DOHH2 (cell line): ENCODE results near the gene AXIN2.

ENCODE experiments used
- H3F3A ChIP-seq: fragments of 200-600 bp; sonication (generic), shearing (Covaris generic); 2 replicates; pipeline ENCODE4 v1.6.0; 2016; ENCODE audit warnings: antibody characterized with exemption, mild to moderate bottlenecking; ENCODE audit not compliant: control insufficient read depth, insufficient read depth
- H3K27ac ChIP-seq: fragments of 200-600 bp; sonication (generic); 2 replicates; pipeline ENCODE4 v1.5.1; 2014; ENCODE audit warnings: low read depth, mild to moderate bottlenecking, low read length, moderate library complexity
- H3K27me3 ChIP-seq: fragments of 200-600 bp; sonication (generic); 2 replicates; pipeline ENCODE4 v1.6.1; 2014; ENCODE audit warnings: mild to moderate bottlenecking, low read length, mixed read lengths; ENCODE audit not compliant: control insufficient read depth
- H3K36me3 ChIP-seq: fragments of 200-600 bp; sonication (generic); 2 replicates; pipeline ENCODE4 v1.6.1; 2014; ENCODE audit warnings: mild to moderate bottlenecking, low read length, moderate library complexity, mixed read lengths; ENCODE audit not compliant: control insufficient read depth
- H3K4me1 ChIP-seq: fragments of 200-600 bp; sonication (generic); 2 replicates; pipeline ENCODE4 v1.6.1; 2014; ENCODE audit warnings: mild to moderate bottlenecking, low read length, mixed read lengths; ENCODE audit not compliant: control insufficient read depth
- H3K4me2 ChIP-seq: fragments of 200-600 bp; sonication (generic); 2 replicates; pipeline ENCODE4 v1.6.0; 2014; ENCODE audit warnings: mild to moderate bottlenecking, low read length, moderate library complexity
- H3K4me3 ChIP-seq: fragments of 200-600 bp; sonication (generic); 2 replicates; pipeline ENCODE4 v1.5.1; 2014; ENCODE audit warnings: mild to moderate bottlenecking, low read length, mixed read lengths
- H3K79me2 ChIP-seq: fragments of 200-600 bp; sonication (generic); 2 replicates; pipeline ENCODE4 v1.6.1; 2014; ENCODE audit warnings: mild to moderate bottlenecking, low read length, mixed read lengths; ENCODE audit not compliant: control insufficient read depth
- H3K9me2 ChIP-seq: fragments of 200-600 bp; sonication (generic); replicated peaks from 2 replicates; pipeline ENCODE4 v1.6.1; 2014; ENCODE audit warnings: mild to moderate bottlenecking, low read length, mixed read lengths; ENCODE audit not compliant: control insufficient read depth
- H3K9me3 ChIP-seq: fragments of 200-600 bp; sonication (generic); 2 replicates; pipeline ENCODE4 v1.6.1; 2014; ENCODE audit warnings: antibody characterized with exemption, low read length, mixed read lengths; ENCODE audit not compliant: control insufficient read depth, insufficient read depth
- H4K20me1 ChIP-seq: fragments of 200-600 bp; sonication (generic); 2 replicates; pipeline ENCODE4 v1.6.0; 2014; ENCODE audit warnings: low read depth, mild to moderate bottlenecking, antibody characterized with exemption, low read length, moderate library complexity; ENCODE audit not compliant: control insufficient read depth, insufficient read depth
- EZH2phosphoT487 ChIP-seq: fragments of 200-600 bp; sonication (generic); IDR thresholded peaks from 2 replicates; pipeline ENCODE4 v1.6.1; 2017; ENCODE audit warnings: borderline replicate concordance, mild to moderate bottlenecking, antibody characterized with exemption, low read length, moderate library complexity, mixed read lengths
- TF ChIP-seq, protein P1 (sequence below): fragments of 200-600 bp; sonication (generic); IDR thresholded peaks from one replicate; pipeline ENCODE4 v1.5.1; 2014; ENCODE audit warnings: antibody characterized with exemption, mild to moderate bottlenecking, low read depth, low read length; ENCODE audit not compliant: poor library complexity, severe bottlenecking

The AXIN2 gene

DNA sequence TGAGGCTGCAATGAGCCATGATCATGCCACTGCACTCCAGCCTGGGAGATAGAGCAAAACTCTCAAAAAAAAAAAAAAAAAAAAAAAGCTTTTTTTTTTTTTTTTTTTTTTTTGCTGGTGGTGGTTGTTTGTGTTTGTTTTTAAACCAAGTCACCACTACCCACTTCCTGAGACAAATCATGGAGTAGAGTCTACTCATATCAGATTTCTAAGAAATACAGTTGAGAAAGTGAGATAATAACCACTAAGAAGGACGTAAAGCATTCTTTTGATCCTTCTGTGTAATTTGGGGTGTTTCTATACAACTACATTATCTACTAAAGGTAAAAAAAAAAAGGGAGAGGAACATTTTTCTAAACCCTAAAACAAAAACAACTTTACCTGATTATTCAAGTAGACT is 38.0 kb downstream of the AXIN2 start:
- H3K4me2 ChIP-seq: no peak overlapping the region
- H3K27me3 ChIP-seq: no peaks in the 10 kb centered on the region
- H3F3A ChIP-seq: no peaks in the 10 kb centered on the region
- H4K20me1 ChIP-seq: no peaks in the 10 kb centered on the region
- H3K9me2 ChIP-seq: no peaks in the 10 kb centered on the region
- no peak for TF ChIP-seq EZH2phosphoT487
- TF ChIP-seq, protein P1, sequence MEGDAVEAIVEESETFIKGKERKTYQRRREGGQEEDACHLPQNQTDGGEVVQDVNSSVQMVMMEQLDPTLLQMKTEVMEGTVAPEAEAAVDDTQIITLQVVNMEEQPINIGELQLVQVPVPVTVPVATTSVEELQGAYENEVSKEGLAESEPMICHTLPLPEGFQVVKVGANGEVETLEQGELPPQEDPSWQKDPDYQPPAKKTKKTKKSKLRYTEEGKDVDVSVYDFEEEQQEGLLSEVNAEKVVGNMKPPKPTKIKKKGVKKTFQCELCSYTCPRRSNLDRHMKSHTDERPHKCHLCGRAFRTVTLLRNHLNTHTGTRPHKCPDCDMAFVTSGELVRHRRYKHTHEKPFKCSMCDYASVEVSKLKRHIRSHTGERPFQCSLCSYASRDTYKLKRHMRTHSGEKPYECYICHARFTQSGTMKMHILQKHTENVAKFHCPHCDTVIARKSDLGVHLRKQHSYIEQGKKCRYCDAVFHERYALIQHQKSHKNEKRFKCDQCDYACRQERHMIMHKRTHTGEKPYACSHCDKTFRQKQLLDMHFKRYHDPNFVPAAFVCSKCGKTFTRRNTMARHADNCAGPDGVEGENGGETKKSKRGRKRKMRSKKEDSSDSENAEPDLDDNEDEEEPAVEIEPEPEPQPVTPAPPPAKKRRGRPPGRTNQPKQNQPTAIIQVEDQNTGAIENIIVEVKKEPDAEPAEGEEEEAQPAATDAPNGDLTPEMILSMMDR: no peak
- H3K79me2 ChIP-seq: no peaks in the 10 kb centered on the region
- no peak overlapping the region for H3K4me3 ChIP-seq
- no peaks in the 10 kb centered on the region for H3K4me1 ChIP-seq
- H3K27ac ChIP-seq: no peak overlapping the region
- H3K36me3 ChIP-seq: no peaks in the 10 kb centered on the region
- H3K9me3 ChIP-seq: no peaks in the 10 kb centered on the region

DNA sequence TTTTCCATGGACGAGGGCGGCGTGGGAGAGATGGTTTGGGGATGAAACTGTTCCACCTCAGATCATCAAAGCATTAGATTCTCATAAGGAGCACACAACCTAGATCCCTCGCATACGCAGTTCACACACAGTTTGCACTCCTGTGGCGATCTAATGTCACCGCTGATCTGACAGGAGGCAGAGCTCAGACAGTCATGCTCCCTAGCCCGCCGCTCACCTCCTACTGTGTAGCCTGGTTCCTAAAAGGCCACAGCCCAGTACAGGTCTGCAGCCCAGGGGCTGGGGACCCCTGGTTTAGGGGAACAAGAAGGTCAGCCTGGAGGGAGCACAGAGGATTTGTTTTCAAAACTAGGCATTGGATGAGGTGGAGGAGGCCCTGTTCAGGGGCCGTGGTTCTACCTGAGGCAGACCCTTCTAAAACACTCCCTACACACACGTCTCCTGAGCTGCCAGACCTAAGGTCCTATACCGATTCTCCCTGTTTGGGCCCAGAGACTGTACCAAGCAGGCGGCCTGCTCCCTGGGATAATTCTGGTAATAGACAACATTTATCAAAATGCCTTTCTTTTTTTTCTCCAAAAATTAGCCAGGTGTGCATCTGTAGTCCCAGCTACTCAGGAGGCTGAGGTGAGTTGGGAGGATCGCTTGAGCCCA is 38.6 kb downstream of the AXIN2 start:
- no peaks in the 10 kb centered on the region for H3K79me2 ChIP-seq
- H3K27me3 ChIP-seq: no peaks in the 10 kb centered on the region
- no peaks in the 10 kb centered on the region for H4K20me1 ChIP-seq

DNA sequence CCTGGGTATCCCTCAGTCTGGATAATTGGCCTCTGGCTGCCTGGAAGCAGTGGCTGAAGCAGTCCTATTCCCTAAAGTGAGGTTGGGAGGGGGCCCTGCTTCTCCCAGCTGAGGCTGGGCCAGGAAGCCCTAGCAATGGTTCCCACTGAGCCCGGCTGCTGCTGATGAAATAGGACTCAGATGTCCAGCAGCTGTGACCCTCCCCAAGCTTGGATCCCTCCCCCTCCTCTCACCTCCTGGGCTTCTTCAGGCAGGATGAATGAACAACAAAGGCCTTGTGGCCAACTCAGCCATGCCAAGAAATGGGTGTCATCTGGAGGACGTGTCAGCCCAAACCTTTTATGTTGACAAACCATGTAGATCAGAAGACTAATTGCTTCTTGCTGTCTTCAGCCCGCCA is 42.0 kb downstream of the AXIN2 start:
- H3K4me2 ChIP-seq: no peak overlapping the region
- no peaks in the 10 kb centered on the region for H3K27me3 ChIP-seq
- no peaks in the 10 kb centered on the region for H3F3A ChIP-seq
- H3K27ac ChIP-seq: no peak overlapping the region
- H3K9me2 ChIP-seq: no peaks in the 10 kb centered on the region
- H3K4me3 ChIP-seq: no peak overlapping the region
- H3K36me3 ChIP-seq: no peaks in the 10 kb centered on the region
- TF ChIP-seq EZH2phosphoT487: no peak
- TF ChIP-seq, protein P1: no peak
- no peaks in the 10 kb centered on the region for H3K4me1 ChIP-seq
- no peaks in the 10 kb centered on the region for H3K79me2 ChIP-seq
- H4K20me1 ChIP-seq: no peaks in the 10 kb centered on the region
- H3K9me3 ChIP-seq: no peaks in the 10 kb centered on the region

More for the DNA sequence above, 38.6 kb downstream of the AXIN2 start:
- Histone ChIP-seq H3K4me3 (no peak overlapping the region), H3F3A (no peaks in the 10 kb centered on the region), H3K4me2 (no peak overlapping the region), H3K9me2 (no peaks in the 10 kb centered on the region), H3K36me3 (no peaks in the 10 kb centered on the region), H3K9me3 (no peaks in the 10 kb centered on the region), H3K4me1 (no peaks in the 10 kb centered on the region), H3K27ac (no peak overlapping the region)
- TF ChIP-seq EZH2phosphoT487: no peak
- TF ChIP-seq, protein P1: no peak
